ENCODE measurements around the gene DTL. TPM values are rescaled to one million over a fixed set of nuclear protein-coding genes. Genes with fewer than 3 reads are reported as not detected.
"Not testable (repeated sequence)": the region's sequence is repeated elsewhere in the genome, so short reads cannot be mapped to it uniquely, and the experiment has no call there.

DTL gene, protein sequence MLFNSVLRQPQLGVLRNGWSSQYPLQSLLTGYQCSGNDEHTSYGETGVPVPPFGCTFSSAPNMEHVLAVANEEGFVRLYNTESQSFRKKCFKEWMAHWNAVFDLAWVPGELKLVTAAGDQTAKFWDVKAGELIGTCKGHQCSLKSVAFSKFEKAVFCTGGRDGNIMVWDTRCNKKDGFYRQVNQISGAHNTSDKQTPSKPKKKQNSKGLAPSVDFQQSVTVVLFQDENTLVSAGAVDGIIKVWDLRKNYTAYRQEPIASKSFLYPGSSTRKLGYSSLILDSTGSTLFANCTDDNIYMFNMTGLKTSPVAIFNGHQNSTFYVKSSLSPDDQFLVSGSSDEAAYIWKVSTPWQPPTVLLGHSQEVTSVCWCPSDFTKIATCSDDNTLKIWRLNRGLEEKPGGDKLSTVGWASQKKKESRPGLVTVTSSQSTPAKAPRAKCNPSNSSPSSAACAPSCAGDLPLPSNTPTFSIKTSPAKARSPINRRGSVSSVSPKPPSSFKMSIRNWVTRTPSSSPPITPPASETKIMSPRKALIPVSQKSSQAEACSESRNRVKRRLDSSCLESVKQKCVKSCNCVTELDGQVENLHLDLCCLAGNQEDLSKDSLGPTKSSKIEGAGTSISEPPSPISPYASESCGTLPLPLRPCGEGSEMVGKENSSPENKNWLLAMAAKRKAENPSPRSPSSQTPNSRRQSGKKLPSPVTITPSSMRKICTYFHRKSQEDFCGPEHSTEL
- 73.9 and 77.0 TPM in 2 replicates for total RNA-seq

DNA sequence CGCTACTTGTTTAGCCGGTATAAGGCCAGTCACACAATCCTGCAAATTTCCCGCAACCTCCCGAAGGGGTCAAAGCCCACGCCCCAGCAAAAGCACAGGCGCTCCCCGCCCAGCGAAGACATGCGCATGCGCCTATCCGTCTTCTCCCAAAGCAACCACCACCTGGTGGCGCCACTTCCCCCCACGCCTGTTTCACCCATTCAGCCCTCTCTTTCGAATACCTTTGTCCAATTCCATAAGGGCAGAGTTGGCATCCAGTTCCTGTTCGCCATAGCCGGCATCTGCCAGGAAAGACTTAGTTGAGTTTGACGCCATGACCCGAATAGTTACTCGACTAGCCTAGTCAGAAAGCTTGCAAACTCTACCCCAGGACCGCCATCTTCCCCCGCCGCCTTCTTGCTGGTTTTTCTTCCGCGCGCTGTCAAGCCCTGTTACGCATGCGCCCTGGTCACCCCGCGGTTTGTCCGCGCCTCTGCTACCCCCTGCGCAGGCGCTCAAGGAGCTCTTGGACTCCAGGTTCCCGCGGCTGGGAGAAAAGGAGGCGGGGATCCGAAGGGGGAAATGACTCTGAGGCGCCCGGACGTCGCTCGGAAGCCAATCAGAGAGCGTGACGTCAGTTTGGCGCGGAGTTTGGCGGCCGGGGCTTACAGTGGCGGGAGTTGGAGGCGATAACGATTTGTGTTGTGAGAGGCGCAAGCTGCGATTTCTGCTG, at the start of gene DTL, which contains the start of gene INTS7:
DTL (plus strand) TSS at position 626 of the 712 bp plus-strand sequence. CDS start 143 bp downstream, outside the sequence.
INTS7 (minus strand) TSS at position 435 of the 712 bp plus-strand sequence; CDS start at position 315, 120 bp downstream.
- Mint-ChIP-seq H3K27me3 (ENCODE audit: low read depth) (no peaks in the 10 kb centered on the region), H3K4me1 (ENCODE audit: low read depth) (peaks cover 58% of the 10 kb centered on the region), H3K4me3 (ENCODE audit: low read depth) (peak within 1 kb of the TSS; percentile 95), H3K36me3 (ENCODE audit: low read depth) (peaks cover 53% of the 10 kb centered on the region), H3K27ac (peak within 1 kb of the TSS; percentile 85), H3K9me3 (no peaks in the 10 kb centered on the region)
- intact Hi-C loops (cut with micrococcal nuclease): loop anchor here (1.0 to 2.0 kb wide), 8 partner anchors 23 to 532 kb away; partner anchors contain the start of genes PPP2R5A and SLC30A1
- peak; percentile 99 for DNase-seq (ENCODE audit: low spot score)

DNA sequence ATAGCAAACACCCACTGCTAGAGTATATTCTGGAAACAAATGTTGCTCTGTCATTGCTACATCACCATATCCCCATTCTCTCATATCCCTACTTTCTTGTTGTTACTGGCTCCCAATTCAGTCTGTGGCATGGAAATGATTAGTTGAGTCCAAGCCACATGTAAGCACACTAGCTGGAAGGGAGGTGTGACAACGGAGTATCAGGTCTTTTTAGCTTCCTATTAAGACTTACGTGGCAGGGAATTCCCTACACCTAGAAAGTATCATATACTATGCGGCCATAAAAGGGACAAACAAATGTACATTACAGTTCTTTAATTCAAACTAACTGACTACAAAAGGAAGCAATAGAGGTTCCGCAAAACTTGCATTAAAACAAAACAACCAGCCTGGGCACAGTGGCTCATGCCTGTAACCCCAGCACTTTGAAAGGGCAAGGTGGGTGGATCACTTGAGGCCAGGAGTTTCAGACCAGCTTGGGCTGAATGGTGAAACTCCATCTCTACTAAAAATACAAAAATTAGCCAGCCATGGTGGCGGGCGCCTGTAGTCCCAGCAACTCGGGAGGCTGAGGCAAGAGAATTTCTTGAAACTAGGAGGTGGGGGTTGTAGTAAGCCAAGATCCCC, 48.8 kb upstream of the DTL start:
- Mint-ChIP-seq H3K27ac (no peak overlapping the region), H3K4me3 (ENCODE audit: low read depth) (no peak overlapping the region), H3K27me3 (ENCODE audit: low read depth) (no peaks in the 10 kb centered on the region), H3K4me1 (ENCODE audit: low read depth) (peaks cover 20% of the 10 kb centered on the region), H3K36me3 (ENCODE audit: low read depth) (peaks cover 52% of the 10 kb centered on the region), H3K9me3 (no peaks in the 10 kb centered on the region)
- DNase-seq (ENCODE audit: low spot score): no peak
- intact Hi-C loops (cut with micrococcal nuclease): no loop called here

DNA sequence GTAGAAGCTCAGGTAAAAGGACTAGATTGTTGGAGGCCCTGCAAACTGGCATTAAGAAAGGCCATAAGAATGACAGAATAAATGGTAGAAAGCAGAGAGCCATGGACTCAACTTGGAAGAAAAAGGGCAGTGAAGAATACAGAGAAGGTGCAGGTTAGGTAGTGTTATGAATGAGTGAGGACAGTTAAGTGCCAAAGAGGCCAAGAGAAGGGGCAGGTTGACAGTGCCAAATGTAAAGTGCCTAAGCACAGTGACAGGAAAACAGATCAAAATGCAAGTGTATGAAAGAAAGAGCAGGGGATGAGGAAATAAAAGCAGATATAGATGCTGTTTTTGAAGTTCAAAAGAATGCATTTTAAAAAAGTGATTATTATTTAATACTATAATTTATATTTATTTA, 43.9 kb upstream of the DTL start:
- peaks cover 54% of the 10 kb centered on the region for H3K36me3 Mint-ChIP-seq (ENCODE audit: low read depth)
- intact Hi-C loops (cut with micrococcal nuclease): no loop called here

DNA sequence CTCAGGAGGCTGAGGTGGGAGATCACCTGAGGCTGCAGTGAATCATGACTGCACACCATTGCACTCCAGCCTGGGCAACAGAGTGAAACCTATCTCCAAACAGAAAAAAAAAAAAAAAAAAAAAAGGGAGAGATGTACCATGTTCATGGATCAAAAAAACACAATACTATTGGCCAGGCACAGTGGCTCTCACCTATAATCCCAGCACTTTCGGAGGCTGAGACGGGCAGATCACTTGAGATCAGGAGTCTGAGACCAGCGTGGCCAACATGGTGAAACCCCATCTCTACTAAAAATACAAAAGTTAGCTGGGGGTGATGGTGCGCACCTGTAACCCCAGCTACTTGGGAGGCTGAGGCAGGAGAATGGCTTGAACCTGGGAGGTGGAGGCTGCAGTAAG, 38.1 kb upstream of the DTL start:
- H3K4me1 Mint-ChIP-seq (ENCODE audit: low read depth); H3K27me3 Mint-ChIP-seq (ENCODE audit: low read depth); H3K27ac Mint-ChIP-seq; intact Hi-C loops (cut with micrococcal nuclease); H3K4me3 Mint-ChIP-seq (ENCODE audit: low read depth); H3K9me3 Mint-ChIP-seq; DNase-seq (ENCODE audit: low spot score): not testable (repeated sequence)
- H3K36me3 Mint-ChIP-seq (ENCODE audit: low read depth): peaks cover 51% of the 10 kb centered on the region

More for the DNA sequence above, 43.9 kb upstream of the DTL start:
- Mint-ChIP-seq H3K4me1 (ENCODE audit: low read depth) (peaks cover 16% of the 10 kb centered on the region), H3K27me3 (ENCODE audit: low read depth) (no peaks in the 10 kb centered on the region), H3K27ac (no peak overlapping the region), H3K4me3 (ENCODE audit: low read depth) (no peak overlapping the region), H3K9me3 (no peaks in the 10 kb centered on the region)
- no peak for DNase-seq (ENCODE audit: low spot score)

DNA sequence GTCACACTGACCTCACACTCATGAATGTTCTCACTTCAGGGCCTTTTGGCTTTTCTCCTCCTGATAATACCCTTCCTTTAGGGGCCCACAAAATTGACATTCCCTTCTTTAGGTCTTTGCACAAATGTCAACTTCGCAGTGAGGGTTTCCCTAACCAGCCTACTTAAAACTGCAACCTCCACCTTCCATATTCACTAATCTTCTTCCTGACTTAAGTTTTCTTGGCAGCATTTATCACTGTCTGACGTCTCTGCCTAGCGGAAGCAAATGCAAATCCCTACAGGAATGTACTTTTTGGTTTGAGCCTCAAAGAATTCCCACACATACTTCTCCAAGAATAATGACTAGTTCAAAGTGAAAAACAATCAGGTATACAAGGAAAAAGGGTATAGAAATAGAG, 33.0 kb upstream of the DTL start:
- peaks cover 4% of the 10 kb centered on the region for H3K4me1 Mint-ChIP-seq (ENCODE audit: low read depth)
- no peak overlapping the region for H3K27ac Mint-ChIP-seq
- H3K27me3 Mint-ChIP-seq (ENCODE audit: low read depth): no peaks in the 10 kb centered on the region

DNA sequence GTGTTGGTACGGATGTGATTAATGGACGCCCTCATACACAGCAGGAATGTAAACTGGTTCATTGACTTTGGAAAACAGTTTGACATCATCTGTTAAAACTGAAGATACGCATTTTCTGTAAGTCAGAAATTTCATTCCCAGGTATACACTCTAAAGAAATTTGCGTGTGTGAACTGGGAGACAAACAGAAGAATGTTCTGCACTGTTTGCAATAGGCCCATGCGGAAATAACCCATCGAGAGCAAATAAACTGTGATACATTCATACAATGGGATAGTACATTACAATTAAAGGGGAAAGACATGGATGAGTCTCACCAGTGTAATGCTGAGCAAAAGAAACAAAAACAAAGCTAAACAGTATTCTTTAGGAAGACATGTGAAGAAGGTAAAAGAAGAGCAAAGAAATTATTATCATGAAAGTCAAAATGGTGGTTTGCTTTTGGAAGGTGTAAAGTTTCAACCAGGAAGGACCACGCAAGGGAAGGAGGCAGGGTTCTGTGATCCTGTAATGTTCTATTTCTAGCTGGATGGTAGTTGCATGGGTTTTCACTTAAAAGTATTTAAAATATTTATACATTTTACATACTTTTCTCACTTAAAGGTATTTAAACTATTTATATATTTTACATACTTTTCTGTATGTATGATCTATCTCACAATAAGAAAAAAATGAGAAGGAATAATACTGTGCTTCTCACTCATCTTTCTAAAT, 30.5 kb upstream of the DTL start:
- intact Hi-C loops (cut with micrococcal nuclease): no loop called here
- Mint-ChIP-seq H3K9me3 (no peaks in the 10 kb centered on the region), H3K36me3 (ENCODE audit: low read depth) (peaks cover 44% of the 10 kb centered on the region), H3K27ac (no peak overlapping the region), H3K4me3 (ENCODE audit: low read depth) (no peak overlapping the region), H3K4me1 (ENCODE audit: low read depth) (peaks cover 7% of the 10 kb centered on the region), H3K27me3 (ENCODE audit: low read depth) (no peaks in the 10 kb centered on the region)
- no peak for DNase-seq (ENCODE audit: low spot score)

More for the DNA sequence above, 33.0 kb upstream of the DTL start:
- no peaks in the 10 kb centered on the region for H3K9me3 Mint-ChIP-seq
- H3K4me3 Mint-ChIP-seq (ENCODE audit: low read depth): no peak overlapping the region
- intact Hi-C loops (cut with micrococcal nuclease): no loop called here
- DNase-seq (ENCODE audit: low spot score): no peak
- H3K36me3 Mint-ChIP-seq (ENCODE audit: low read depth): peaks cover 38% of the 10 kb centered on the region

DNA sequence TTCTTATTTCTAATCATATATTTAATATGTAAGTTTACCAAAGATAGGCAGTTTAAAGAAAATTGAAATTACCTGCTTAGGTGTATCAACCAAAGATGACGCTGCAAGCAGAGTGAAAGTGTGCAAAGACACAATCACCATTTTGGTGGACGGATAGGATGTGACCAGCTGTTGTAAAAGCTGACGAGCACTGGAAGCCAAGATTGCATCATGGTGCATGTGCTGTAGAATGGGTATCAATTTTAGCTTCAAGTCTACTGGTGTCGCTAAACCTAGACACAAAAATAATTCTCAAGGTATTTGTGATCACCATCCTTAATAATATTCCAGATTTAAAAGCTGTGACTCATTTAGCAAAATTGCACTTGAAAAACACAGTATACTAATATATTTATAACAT, 28.4 kb upstream of the DTL start:
- no peak overlapping the region for H3K27ac Mint-ChIP-seq
- peaks cover 9% of the 10 kb centered on the region for H3K4me1 Mint-ChIP-seq (ENCODE audit: low read depth)
- no peak overlapping the region for H3K4me3 Mint-ChIP-seq (ENCODE audit: low read depth)
- H3K36me3 Mint-ChIP-seq (ENCODE audit: low read depth): peaks cover 34% of the 10 kb centered on the region
- H3K27me3 Mint-ChIP-seq (ENCODE audit: low read depth): no peaks in the 10 kb centered on the region
- no peak for DNase-seq (ENCODE audit: low spot score)
- intact Hi-C loops (cut with micrococcal nuclease): no loop called here
- no peaks in the 10 kb centered on the region for H3K9me3 Mint-ChIP-seq

DNA sequence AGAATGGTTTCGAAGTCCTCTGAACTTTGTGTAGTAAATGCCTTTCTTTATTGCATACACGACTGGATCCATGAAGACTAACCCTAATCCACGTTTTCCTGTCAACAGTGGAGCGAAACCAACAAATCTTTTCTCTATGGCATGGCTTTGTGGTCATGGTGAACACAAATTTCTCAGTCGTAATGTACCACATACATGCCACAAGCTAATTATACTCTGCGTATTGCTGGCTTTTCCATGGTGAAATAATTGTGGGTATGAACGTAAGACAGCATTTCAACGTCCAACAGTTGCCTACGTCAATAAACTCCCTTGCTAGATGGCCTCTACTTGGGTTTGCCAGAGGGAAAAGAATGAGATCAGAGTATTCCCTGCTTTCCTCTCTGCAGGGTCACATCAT, 27.7 kb upstream of the DTL start:
- DNase-seq (ENCODE audit: low spot score): no peak
- intact Hi-C loops (cut with micrococcal nuclease): no loop called here
- no peaks in the 10 kb centered on the region for H3K27me3 Mint-ChIP-seq (ENCODE audit: low read depth)
- H3K9me3 Mint-ChIP-seq: no peaks in the 10 kb centered on the region
- peaks cover 9% of the 10 kb centered on the region for H3K4me1 Mint-ChIP-seq (ENCODE audit: low read depth)
- no peak overlapping the region for H3K27ac Mint-ChIP-seq
- peaks cover 29% of the 10 kb centered on the region for H3K36me3 Mint-ChIP-seq (ENCODE audit: low read depth)
- no peak overlapping the region for H3K4me3 Mint-ChIP-seq (ENCODE audit: low read depth)

DNA sequence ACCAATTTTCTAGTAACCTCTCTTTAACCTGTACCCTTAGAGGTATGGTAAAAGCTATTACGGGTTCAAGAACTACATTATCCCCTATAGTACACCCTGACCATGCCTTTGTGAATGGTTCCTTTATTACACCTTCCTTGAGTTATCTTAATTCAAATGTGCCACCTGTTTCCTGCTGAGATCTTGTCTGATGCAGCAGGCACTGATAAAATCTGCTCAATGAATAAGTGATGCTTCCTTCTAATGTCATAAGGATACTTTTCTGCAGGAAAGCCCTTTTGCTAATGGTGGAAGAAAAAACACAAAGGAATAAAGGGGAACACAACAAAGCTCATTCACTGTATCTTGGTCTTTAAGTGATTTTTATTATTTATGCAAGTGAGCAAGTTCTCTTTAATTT, 26.0 kb upstream of the DTL start:
- H3K4me1 Mint-ChIP-seq (ENCODE audit: low read depth): peaks cover 6% of the 10 kb centered on the region
- intact Hi-C loops (cut with micrococcal nuclease): no loop called here
- peaks cover 35% of the 10 kb centered on the region for H3K36me3 Mint-ChIP-seq (ENCODE audit: low read depth)
- no peaks in the 10 kb centered on the region for H3K27me3 Mint-ChIP-seq (ENCODE audit: low read depth)
- DNase-seq (ENCODE audit: low spot score): no peak
- no peak overlapping the region for H3K27ac Mint-ChIP-seq
- H3K9me3 Mint-ChIP-seq: no peaks in the 10 kb centered on the region
- no peak overlapping the region for H3K4me3 Mint-ChIP-seq (ENCODE audit: low read depth)

DNA sequence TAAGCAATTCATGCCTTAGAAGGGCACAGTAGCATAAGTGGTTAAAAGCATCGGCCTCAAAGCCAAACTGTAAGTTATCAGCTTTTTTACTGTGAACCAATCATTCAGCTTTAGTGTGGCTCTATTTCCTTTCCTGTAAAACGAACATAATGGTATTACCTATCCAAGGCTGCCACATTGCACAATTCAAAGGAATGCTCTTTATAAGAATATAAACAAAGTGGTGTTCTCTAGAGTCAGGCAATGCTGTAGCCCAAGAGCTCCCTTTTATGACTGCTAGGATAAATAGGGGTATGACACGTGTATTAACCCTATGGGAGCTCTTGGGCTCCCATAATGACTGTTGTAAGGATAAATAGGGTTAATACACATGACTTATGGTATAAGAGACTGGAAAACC, 25.5 kb upstream of the DTL start:
- no peak for DNase-seq (ENCODE audit: low spot score)
- Mint-ChIP-seq H3K4me1 (ENCODE audit: low read depth) (peaks cover 6% of the 10 kb centered on the region), H3K27ac (no peak overlapping the region), H3K9me3 (no peaks in the 10 kb centered on the region), H3K27me3 (ENCODE audit: low read depth) (no peaks in the 10 kb centered on the region), H3K36me3 (ENCODE audit: low read depth) (peaks cover 35% of the 10 kb centered on the region), H3K4me3 (ENCODE audit: low read depth) (no peak overlapping the region)
- intact Hi-C loops (cut with micrococcal nuclease): no loop called here

DNA sequence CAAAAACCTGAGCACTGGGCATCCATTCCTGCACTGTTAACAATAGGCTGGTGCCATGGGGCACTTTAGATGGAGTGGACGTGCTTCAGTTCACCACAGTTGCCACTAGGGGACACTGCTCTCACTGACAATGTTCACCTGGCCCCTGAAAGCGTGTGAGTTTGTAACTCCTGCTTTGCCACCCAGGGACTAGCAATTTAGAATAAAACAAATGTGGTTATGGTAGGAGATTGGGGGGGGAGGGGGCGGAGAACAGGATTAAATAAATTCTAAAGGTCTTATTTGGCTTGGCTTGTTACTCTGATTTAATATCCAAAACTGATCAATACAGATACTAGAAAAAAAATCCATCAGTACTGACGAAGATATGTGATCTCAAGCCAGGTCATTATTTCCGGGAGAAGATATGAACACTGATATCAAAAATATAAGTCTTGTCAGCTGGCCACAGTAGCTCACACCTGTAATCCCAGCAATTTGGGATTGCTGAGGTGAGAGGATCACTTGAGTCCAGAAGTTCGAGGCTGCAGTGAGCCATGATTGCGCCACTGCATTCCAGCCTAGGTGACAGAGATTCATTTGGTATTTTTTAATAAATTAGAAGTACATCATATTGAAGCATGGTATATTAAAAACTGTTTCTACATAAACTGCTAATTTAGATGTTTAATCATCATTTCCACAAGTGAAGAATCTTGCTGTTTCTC, 23.4 kb upstream of the DTL start:
- DNase-seq (ENCODE audit: low spot score): peak; percentile 48
- intact Hi-C loops (cut with micrococcal nuclease): loop anchor here (1.0 kb wide), 2 partner anchors 23 to 444 kb away; partner anchors contain the start of genes DTL and INTS7
- Mint-ChIP-seq H3K36me3 (ENCODE audit: low read depth) (peaks cover 41% of the 10 kb centered on the region), H3K27ac (no peak overlapping the region), H3K27me3 (ENCODE audit: low read depth) (no peaks in the 10 kb centered on the region), H3K4me1 (ENCODE audit: low read depth) (peaks cover 6% of the 10 kb centered on the region), H3K9me3 (no peaks in the 10 kb centered on the region), H3K4me3 (ENCODE audit: low read depth) (no peak overlapping the region)
